GM18505 (cell line): ENCODE measurements around the gene SLC45A1.

Source experiments
- ATAC-seq: cut with Tn5 transposase; IDR thresholded peaks from one replicate; pipeline ENCODE4 v1.9.1; 2021; ENCODE audit not compliant: unreplicated experiment
- POLR2A ChIP-seq: IDR thresholded peaks from 4 replicates; pipeline ENCODE4 v1.6.1; 2011; ENCODE audit warnings: borderline replicate concordance; ENCODE audit not compliant: insufficient read depth, insufficient read length; ENCODE audit errors: extremely low read depth

SLC45A1 gene

DNA sequence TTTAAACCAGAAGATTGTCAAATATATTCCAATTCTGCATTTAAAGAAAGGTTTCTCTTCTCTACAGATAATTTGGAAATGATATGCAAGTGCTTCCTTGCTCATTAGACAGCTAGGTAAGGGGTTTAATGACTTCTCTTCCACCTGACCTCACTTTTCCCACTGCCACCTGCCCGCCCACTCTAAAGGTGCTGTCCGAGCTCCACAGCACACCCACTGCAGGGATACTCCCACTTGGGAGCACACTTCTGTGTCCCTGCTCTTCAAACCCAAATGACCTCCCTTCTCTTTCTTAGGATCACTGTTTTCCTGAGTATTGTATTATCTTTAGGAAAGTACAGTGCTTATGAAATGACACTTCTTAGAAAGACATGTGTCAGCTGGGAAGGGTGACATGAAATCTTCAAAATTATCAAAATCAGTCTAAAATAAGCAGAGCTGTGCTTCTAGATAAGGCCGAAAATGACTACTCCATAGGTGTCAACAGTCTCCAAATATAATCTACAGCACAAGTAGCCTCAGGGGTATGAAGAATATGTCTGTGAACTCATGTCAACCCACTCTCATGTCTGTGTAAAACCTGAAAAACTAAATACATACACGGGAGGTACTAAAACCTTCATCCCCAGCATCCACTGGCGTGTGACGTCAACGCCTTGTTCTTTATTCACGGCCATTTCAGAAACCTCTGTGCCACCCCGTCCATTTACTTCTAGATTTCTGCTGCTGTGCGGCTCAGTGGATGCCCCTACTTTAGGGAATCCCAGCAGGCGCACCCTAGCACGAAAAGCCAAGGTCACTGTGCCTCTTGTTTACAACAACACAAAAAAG is 71.0 kb downstream of the SLC45A1 start:
- TF ChIP-seq POLR2A: no peak
- ATAC-seq: no peak

DNA sequence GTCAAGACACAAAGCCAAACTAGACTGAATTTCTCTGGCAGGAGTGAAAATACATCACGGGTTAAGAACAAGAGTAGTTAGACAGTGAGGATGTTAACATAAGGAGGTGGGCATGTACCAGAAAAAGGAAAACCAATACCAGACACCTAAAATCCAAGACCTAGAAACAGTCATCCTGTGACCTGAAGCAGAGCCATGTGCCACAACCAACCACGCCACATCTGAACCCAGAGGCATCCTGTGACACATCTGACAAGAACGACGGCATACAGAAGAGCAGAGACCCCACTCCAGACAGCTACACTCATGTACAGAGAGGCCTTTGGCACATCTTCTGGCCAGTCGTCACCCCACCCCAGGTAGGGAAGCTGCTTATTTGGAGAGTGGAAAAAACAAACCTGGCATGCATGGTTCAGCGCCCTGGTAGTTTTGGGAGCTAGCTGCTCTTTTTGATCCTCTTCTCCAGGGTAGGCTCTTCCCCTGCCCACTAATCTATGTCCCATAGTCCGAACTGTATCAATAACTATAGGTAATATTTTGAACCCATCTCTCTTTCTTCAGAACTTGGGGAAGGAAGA is 72.1 kb downstream of the SLC45A1 start:
- no peak for ATAC-seq
- TF ChIP-seq POLR2A: no peak

DNA sequence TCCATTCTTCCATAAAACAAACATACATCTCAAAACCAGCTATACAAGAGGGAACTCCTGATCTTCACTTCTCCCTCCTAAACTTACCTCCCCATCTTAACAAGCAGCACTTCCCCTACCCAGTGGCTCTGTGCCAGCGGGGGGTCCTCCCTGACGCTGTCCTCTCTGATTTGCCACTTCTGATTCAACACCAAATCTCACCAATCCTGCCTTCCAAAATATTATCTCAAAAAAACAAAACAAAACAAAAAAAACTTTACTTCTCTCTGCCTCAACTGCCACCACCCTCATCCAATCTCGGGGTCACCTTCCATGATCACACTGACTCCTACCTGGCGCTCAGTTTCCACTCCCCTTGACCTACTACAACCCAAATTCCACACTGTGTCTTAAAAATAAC is 72.8 kb downstream of the SLC45A1 start:
- no peak for ATAC-seq
- TF ChIP-seq POLR2A: no peak

DNA sequence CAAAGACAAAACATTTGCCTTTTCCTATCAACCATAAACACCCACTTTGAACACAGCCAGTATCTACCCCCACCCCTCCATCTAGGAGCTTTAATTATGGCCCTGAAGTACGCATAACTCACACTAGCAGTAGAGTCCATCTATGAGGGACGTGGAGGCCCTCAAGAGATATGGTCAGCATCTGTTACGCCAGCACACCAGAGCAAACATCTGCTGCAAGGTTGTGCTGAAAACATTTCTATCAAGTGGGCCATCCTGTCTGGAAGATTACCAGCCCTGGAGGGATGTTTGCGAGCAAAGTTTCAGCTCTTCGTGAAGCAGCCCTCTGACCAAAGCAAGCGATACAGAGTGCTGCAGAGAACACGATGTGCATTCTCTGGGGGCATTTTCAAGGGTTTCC is 74.6 kb downstream of the SLC45A1 start:
- ATAC-seq: no peak
- no peak for TF ChIP-seq POLR2A
